MM.1S (cell line): Measurements from ENCODE around the gene KPNB1.

Source experiments
- DNase-seq: peaks from one replicate; pipeline ENCODE4 v3.0.0-alpha.2; 2015
- H2AFZ ChIP-seq: fragments of 300-600 bp; sonication (generic); 2 replicates; pipeline ENCODE4 v1.6.0; 2016; ENCODE audit warnings: antibody characterized with exemption, low read length
- H3F3A ChIP-seq: fragments of 300-600 bp; sonication (generic); 2 replicates; pipeline ENCODE4 v1.6.1; 2016; ENCODE audit warnings: mild to moderate bottlenecking, antibody characterized with exemption, low read length, moderate library complexity, mixed read lengths; ENCODE audit not compliant: insufficient read depth
- H3K27ac ChIP-seq: fragments of 300-600 bp; sonication (generic); 2 replicates; pipeline ENCODE4 v1.5.1; 2016; ENCODE audit warnings: mild to moderate bottlenecking, low read length
- H3K27me3 ChIP-seq: fragments of 300-600 bp; sonication (generic); replicated peaks from 2 replicates; pipeline ENCODE4 v1.6.0; 2016; ENCODE audit warnings: low read length; ENCODE audit not compliant: insufficient read depth
- H3K36me3 ChIP-seq: fragments of 300-600 bp; sonication (generic); replicated peaks from 2 replicates; pipeline ENCODE4 v1.6.1; 2016; ENCODE audit warnings: mild to moderate bottlenecking, low read length, mixed read lengths; ENCODE audit not compliant: insufficient read depth
- H3K4me1 ChIP-seq: fragments of 300-600 bp; sonication (generic); 2 replicates; pipeline ENCODE4 v1.6.1; 2016; ENCODE audit warnings: low read length, mixed read lengths
- H3K4me2 ChIP-seq: fragments of 300-600 bp; sonication (generic); 2 replicates; pipeline ENCODE4 v1.6.0; 2016; ENCODE audit warnings: low read depth, low read length
- H3K4me3 ChIP-seq: fragments of 300-600 bp; sonication (generic); 2 replicates; pipeline ENCODE4 v1.5.1; 2016; ENCODE audit warnings: low read length, mixed read lengths
- H3K79me2 ChIP-seq: fragments of 300-600 bp; sonication (generic); 2 replicates; pipeline ENCODE4 v1.6.1; 2016; ENCODE audit warnings: mixed run types, low read length, mixed read lengths
- H3K9ac ChIP-seq: fragments of 300-600 bp; sonication (generic); 2 replicates; pipeline ENCODE4 v1.6.1; 2016; ENCODE audit warnings: low read length, mixed read lengths
- H3K9me2 ChIP-seq: fragments of 300-600 bp; sonication (generic); replicated peaks from 2 replicates; pipeline ENCODE4 v1.6.1; 2016; ENCODE audit warnings: mild to moderate bottlenecking, low read length, mixed read lengths; ENCODE audit not compliant: insufficient read depth
- H3K9me3 ChIP-seq: fragments of 300-600 bp; sonication (generic); replicated peaks from 2 replicates; pipeline ENCODE4 v1.6.1; 2016; ENCODE audit warnings: mild to moderate bottlenecking, low read length, mixed read lengths; ENCODE audit not compliant: insufficient read depth
- H4K20me1 ChIP-seq: fragments of 300-600 bp; sonication (generic); 2 replicates; pipeline ENCODE4 v1.6.1; 2016; ENCODE audit warnings: mild to moderate bottlenecking, low read length, moderate library complexity, mixed read lengths; ENCODE audit not compliant: insufficient read depth
- CTCF ChIP-seq: fragments of 300-600 bp; sonication (generic); IDR thresholded peaks from 2 replicates; pipeline ENCODE4 v1.5.1; 2016; ENCODE audit warnings: antibody characterized with exemption, low read length, mixed read lengths
- EZH2 ChIP-seq: fragments of 300-600 bp; sonication (generic); optimal IDR thresholded peaks from 2 replicates; pipeline ENCODE3; 2017; ENCODE audit warnings: low read depth, mild to moderate bottlenecking, antibody characterized with exemption, low read length, mixed read lengths
- EZH2phosphoT487 ChIP-seq: fragments of 300-600 bp; sonication (generic); IDR thresholded peaks from 2 replicates; pipeline ENCODE4 v1.6.1; 2018; ENCODE audit warnings: antibody characterized with exemption, low read length

KPNB1 gene

DNA sequence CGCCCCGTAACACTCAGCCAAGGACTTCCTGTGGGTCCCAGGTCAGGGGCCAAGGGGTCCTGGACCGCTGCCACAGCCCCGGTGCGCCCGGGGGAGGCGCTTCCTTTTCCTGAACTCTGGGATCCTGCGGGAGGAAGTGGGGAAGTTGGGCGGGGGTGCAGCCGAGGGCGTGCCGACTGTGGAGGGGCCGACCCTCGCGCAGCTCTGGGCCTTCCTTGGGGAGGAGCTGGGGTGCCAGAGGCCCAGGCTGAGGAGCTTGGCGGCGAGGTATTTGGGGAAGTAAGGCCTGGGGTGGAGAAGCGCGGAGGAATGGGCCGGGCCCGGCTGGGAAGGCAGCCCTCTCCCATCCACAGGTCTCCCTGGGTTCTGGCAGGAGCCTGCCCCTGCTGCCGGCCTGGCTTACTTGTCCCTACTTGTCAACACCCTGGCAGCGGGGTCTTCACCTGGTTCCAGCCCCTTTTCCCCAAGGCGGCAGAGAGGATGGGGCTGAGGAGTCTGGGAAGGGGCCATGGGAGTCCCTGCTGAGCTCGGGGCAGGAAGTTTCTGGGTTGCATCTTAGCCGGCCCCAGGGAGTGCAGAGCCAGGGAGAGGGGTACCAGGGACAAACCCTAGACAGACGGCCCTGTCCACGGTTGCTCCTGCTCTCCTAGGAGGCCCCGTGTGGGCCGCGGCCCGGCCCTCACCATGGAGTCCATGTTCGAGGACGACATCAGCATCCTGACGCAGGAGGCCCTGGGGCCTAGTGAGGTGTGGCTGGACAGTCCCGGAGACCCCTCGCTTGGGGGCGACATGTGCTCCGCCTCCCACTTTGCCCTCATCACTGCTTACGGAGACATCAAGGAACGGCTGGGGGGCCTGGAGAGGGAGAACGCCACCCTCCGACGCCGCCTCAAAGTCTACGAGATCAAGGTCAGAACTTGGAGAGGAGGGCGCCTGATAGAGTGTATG, 46.0 kb downstream of the KPNB1 start:
- Histone ChIP-seq H3K9me3 (no peaks in the 10 kb centered on the region), H3F3A (no peaks in the 10 kb centered on the region), H3K27ac (no peak overlapping the region), H3K9me2 (no peaks in the 10 kb centered on the region), H3K9ac (no peak overlapping the region), H3K36me3 (no peaks in the 10 kb centered on the region), H3K4me2 (no peak overlapping the region), H4K20me1 (no peaks in the 10 kb centered on the region), H3K4me3 (no peak overlapping the region), H3K79me2 (no peaks in the 10 kb centered on the region), H2AFZ (no peak overlapping the region), H3K4me1 (peaks cover 9% of the 10 kb centered on the region), H3K27me3 (peaks cover 38% of the 10 kb centered on the region)
- DNase-seq: no peak
- TF ChIP-seq EZH2phosphoT487 (no peak), EZH2 (no peak), CTCF (no peak)

- TF ChIP-seq CTCF (no peak), EZH2 (no peak), EZH2phosphoT487 (no peak)
- Histone ChIP-seq H3K4me3 (no peak overlapping the region), H3K9ac (no peak overlapping the region), H3K4me1 (peaks cover 9% of the 10 kb centered on the region), H3K9me2 (no peaks in the 10 kb centered on the region), H3K27ac (no peak overlapping the region), H3K9me3 (no peaks in the 10 kb centered on the region), H3K79me2 (no peaks in the 10 kb centered on the region), H3F3A (no peaks in the 10 kb centered on the region), H3K36me3 (no peaks in the 10 kb centered on the region), H4K20me1 (no peaks in the 10 kb centered on the region), H3K4me2 (no peak overlapping the region), H3K27me3 (peaks cover 37% of the 10 kb centered on the region), H2AFZ (no peak overlapping the region)
- no peak for DNase-seq
These were observed 47.3 kb downstream of the KPNB1 start for GRCh38 chr17:47696717-47697642.

- no peaks in the 10 kb centered on the region for H3K9me2 ChIP-seq
- no peak overlapping the region for H3K27ac ChIP-seq
- H2AFZ ChIP-seq: no peak overlapping the region
- no peaks in the 10 kb centered on the region for H4K20me1 ChIP-seq
- no peaks in the 10 kb centered on the region for H3K9me3 ChIP-seq
- no peak overlapping the region for H3K4me2 ChIP-seq
- H3K27me3 ChIP-seq: peaks cover 27% of the 10 kb centered on the region
- DNase-seq: no peak
- H3K9ac ChIP-seq: no peak overlapping the region
- H3K4me3 ChIP-seq: no peak overlapping the region
- H3K4me1 ChIP-seq: 0 out of 2 replicates have a peak, but pooled peaks cover under 1% of the 10 kb centered on the region
- no peaks in the 10 kb centered on the region for H3F3A ChIP-seq
- H3K79me2 ChIP-seq: no peaks in the 10 kb centered on the region
- H3K36me3 ChIP-seq: no peaks in the 10 kb centered on the region
- TF ChIP-seq CTCF: no peak
- no peak for TF ChIP-seq EZH2phosphoT487
- no peak for TF ChIP-seq EZH2
These were observed 48.4 kb downstream of the KPNB1 start for GRCh38 chr17:47697906-47698711.
